CD8-positive, alpha-beta memory T cell (primary cell): Measurements from ENCODE around the gene BCL2L2. TPM values are rescaled to one million over a fixed set of nuclear protein-coding genes. Genes with fewer than 3 reads are reported as not detected.
A peak's percentile ranks its signal among the peaks of the same experiment; 100 is the strongest.

ENCODE experiments used
- CTCF ChIA-PET: fragments of 350-600 bp; sonication (Branson Sonifier 250); formaldehyde crosslinking; loops from one replicate; lab custom pipeline; 2021; ENCODE audit warnings: antibody characterized with exemption; lab: Charles Lee
- POLR2A ChIA-PET: fragments of 350-600 bp; sonication (Branson Sonifier 250); formaldehyde crosslinking; loops from one replicate; lab custom pipeline; 2021; ENCODE audit warnings: antibody characterized with exemption; lab: Charles Lee
- DNase-seq, 5 donors: peaks; one replicate each; pipeline versions ENCODE4 v3.0.0 to v3.0.0-alpha.2; 2020 to 2022; ENCODE audit warnings: mixed read lengths in 1 of 5
- H3K27ac ChIP-seq: one replicate; pipeline ENCODE4 v1.7.0; 2013; ENCODE audit warnings: low read depth, mild to moderate bottlenecking, low read length, moderate library complexity
- H3K27me3 ChIP-seq: 2 replicates; pipeline ENCODE4 v1.7.0; 2013; ENCODE audit warnings: low read length, mild to moderate bottlenecking; ENCODE audit not compliant: insufficient read depth, poor library complexity, severe bottlenecking
- H3K36me3 ChIP-seq: 2 replicates; pipeline ENCODE4 v1.7.0; 2013; ENCODE audit warnings: mild to moderate bottlenecking, low read length, moderate library complexity; ENCODE audit not compliant: insufficient read depth
- H3K4me1 ChIP-seq: 2 replicates; pipeline ENCODE4 v1.7.0; 2013; ENCODE audit warnings: mild to moderate bottlenecking, low read length, moderate library complexity; ENCODE audit not compliant: insufficient read depth
- H3K4me3 ChIP-seq: 2 replicates; pipeline ENCODE4 v1.7.0; 2013; ENCODE audit warnings: mild to moderate bottlenecking, low read length
- H3K9me3 ChIP-seq: 2 replicates; pipeline ENCODE4 v1.7.0; 2013; ENCODE audit warnings: mild to moderate bottlenecking, low read length
- H3K27ac Mint-ChIP-seq, 8 donors: one replicate each; pipeline ENCODE4 v1.8.0; 2020 to 2021; ENCODE audit warnings: mixed read lengths in 8 of 8, mild to moderate bottlenecking in 6 of 8, inconsistent platforms in 3 of 8, moderate library complexity in 3 of 8
- H3K27me3 Mint-ChIP-seq, 2 donors: one replicate each; pipeline ENCODE4 v1.8.0; 2020 to 2021; ENCODE audit warnings: mixed read lengths in 2 of 2, mild to moderate bottlenecking in 1 of 2, moderate library complexity in 1 of 2
- H3K36me3 Mint-ChIP-seq, 3 donors: one replicate each; pipeline ENCODE4 v1.8.0; 2020 to 2021; ENCODE audit warnings: mixed read lengths in 3 of 3, inconsistent platforms in 1 of 3, mild to moderate bottlenecking in 1 of 3
- H3K4me1 Mint-ChIP-seq, 3 donors: one replicate each; pipeline ENCODE4 v1.8.0; 2020 to 2021; ENCODE audit warnings: mixed read lengths in 3 of 3, inconsistent platforms in 1 of 3, mild to moderate bottlenecking in 1 of 3
- H3K4me3 Mint-ChIP-seq, 7 donors: one replicate each; pipeline ENCODE4 v1.8.0; 2020 to 2021; ENCODE audit warnings: mixed read lengths in 7 of 7, mild to moderate bottlenecking in 6 of 7, moderate library complexity in 4 of 7, inconsistent platforms in 2 of 7
- H3K9me3 Mint-ChIP-seq, 5 donors: one replicate each; pipeline ENCODE4 v1.8.0; 2020 to 2022; ENCODE audit warnings: mixed read lengths in 5 of 5, mild to moderate bottlenecking in 3 of 5, moderate library complexity in 2 of 5, inconsistent platforms in 1 of 5
- polyA plus RNA-seq: library from polyadenylated mRNA; unstranded; fragments of 300-500 nt; fragmentation: Illumina TruSeq; gene quantifications from one replicate; pipeline ENCODE4 v1.2.3, GENCODE V29; 2021
- total RNA-seq, 2 experiments: library from RNA; stranded (reverse); gene quantifications; one replicate each; pipeline ENCODE4 v1.2.3, GENCODE V29; 2021

The BCL2L2 gene
- total and polyA plus RNA-seq, 3 experiments from 2014 or later, result 0.29 to 1.0 (median 0.86) TPM

DNA sequence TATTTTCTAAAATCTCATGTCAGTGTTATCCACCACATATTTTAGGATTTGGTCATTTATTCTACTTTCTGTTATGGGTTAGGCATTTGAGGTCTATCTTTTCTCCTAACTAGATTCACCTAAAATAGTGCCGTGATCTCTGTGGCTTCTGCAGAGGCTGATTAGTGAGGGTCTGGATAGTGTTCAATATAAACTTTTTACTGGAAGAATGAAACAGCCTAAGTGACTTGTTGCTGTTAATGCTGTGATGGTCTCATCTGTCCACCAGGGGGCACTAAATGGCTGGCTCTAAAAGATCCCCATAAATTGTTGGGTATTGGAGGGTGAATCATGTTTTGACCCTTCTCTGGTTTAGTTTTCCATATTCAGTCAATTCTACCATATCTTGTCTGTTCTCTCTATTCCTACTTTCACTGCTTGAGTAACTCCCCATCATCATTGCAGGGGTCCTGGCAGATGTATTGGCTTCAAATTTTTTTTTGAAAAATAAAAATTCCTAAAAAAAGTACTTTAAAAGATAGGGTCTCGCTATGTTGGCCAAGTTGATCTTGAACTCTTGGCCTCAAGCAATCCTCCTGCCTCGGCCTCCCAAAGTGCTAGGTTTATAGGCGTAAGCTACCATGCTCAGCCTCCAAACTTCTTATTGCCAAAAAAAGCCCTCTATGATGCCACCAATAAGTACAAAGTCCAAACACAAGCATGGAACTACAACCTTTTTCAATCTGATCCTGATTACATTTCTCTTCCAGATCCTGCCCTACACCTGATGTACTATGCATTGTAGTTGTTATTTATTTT lies 21.5 kb downstream of the BCL2L2 start:
- no peak overlapping the region for H3K27ac ChIP-seq
- Mint-ChIP-seq H3K27me3 (peaks cover 0 to under 1% of the 10 kb centered on the region in 2 donors), H3K4me3 (peak overlapping the region in 1 of 7 donors; percentile 46), H3K4me1 (peaks cover 4 to 11% (median 6%) of the 10 kb centered on the region in 3 donors), H3K36me3 (peaks cover 0 to 29% (median 3%) of the 10 kb centered on the region in 3 donors), H3K27ac (peak overlapping the region in 2 of 8 donors; percentile 37 to 38), H3K9me3 (no peaks in the 10 kb centered on the region)
- peaks cover 2% of the 10 kb centered on the region for H3K4me1 ChIP-seq
- no peak overlapping the region for H3K4me3 ChIP-seq
- no peaks in the 10 kb centered on the region for H3K27me3 ChIP-seq
- ChIA-PET POLR2A (interaction anchor here (0.6 kb wide), 3 partner anchors 142 to 1742 kb away, joined by 4 to 7 read pairs (median 6); partner anchors contain the start of gene NGDN), CTCF (interaction anchor here (1.0 to 2.5 kb wide), 4 partner anchors 51 to 215 kb away, joined by 3 to 23 read pairs (median 4); no protein-coding TSS in a partner anchor)
- no peaks in the 10 kb centered on the region for H3K9me3 ChIP-seq
- peak; percentile 37 to 74 (median 47) for DNase-seq
- H3K36me3 ChIP-seq, result peaks cover 17% of the 10 kb centered on the region

GRCh38 chr14:23335623-23336022 lies 29.0 kb downstream of the BCL2L2 start:
- H3K36me3 ChIP-seq, result no peaks in the 10 kb centered on the region
- Mint-ChIP-seq H3K36me3 (peaks cover 0 to 3% (median 0%) of the 10 kb centered on the region in 3 donors), H3K9me3 (peaks cover 0 to 4% (median 0%) of the 10 kb centered on the region in 5 donors), H3K4me1 (no peaks in the 10 kb centered on the region), H3K27ac (no peak overlapping the region), H3K4me3 (no peak overlapping the region), H3K27me3 (peaks cover 11 to 52% of the 10 kb centered on the region in 2 donors)
- H3K9me3 ChIP-seq, result no peaks in the 10 kb centered on the region
- H3K27ac ChIP-seq, result no peak overlapping the region
- ChIA-PET CTCF (interaction anchor here (1.0 kb wide), 1 partner anchor 9 kb away, joined by 5 read pairs; no protein-coding TSS in a partner anchor), POLR2A (no interaction called here)
- H3K4me1 ChIP-seq, result no peaks in the 10 kb centered on the region
- DNase-seq, result no peak
- no peaks in the 10 kb centered on the region for H3K27me3 ChIP-seq
- H3K4me3 ChIP-seq, result no peak overlapping the region

- Histone ChIP-seq H3K4me3 (no peak overlapping the region), H3K27me3 (no peaks in the 10 kb centered on the region), H3K9me3 (no peaks in the 10 kb centered on the region), H3K27ac (no peak overlapping the region), H3K36me3 (no peaks in the 10 kb centered on the region), H3K4me1 (no peaks in the 10 kb centered on the region)
- Mint-ChIP-seq H3K4me3 (no peak overlapping the region), H3K9me3 (peaks cover 0 to 4% (median 0%) of the 10 kb centered on the region in 5 donors), H3K36me3 (peaks cover 0 to 3% (median 0%) of the 10 kb centered on the region in 3 donors), H3K27me3 (peaks cover 11 to 69% of the 10 kb centered on the region in 2 donors), H3K27ac (no peak overlapping the region), H3K4me1 (no peaks in the 10 kb centered on the region)
- ChIA-PET POLR2A (no interaction called here), CTCF (interaction anchor here (1.1 kb wide), 1 partner anchor 40 kb away, joined by 3 read pairs; no protein-coding TSS in a partner anchor)
- DNase-seq, result no peak
Measured at GRCh38 chr14:23339506-23340268, 33.1 kb downstream of the BCL2L2 start.

GRCh38 chr14:23344481-23344880 lies 37.8 kb downstream of the BCL2L2 start:
- CTCF ChIA-PET, result interaction anchor here (0.7 kb wide), 1 partner anchor 15 kb away, joined by 3 read pairs; no protein-coding TSS in a partner anchor
- H3K36me3 Mint-ChIP-seq, result no peaks in the 10 kb centered on the region
- H3K27me3 Mint-ChIP-seq, result peaks cover 8 to 40% of the 10 kb centered on the region in 2 donors
- no peak overlapping the region for H3K4me3 ChIP-seq
- H3K27me3 ChIP-seq, result no peaks in the 10 kb centered on the region
- POLR2A ChIA-PET, result no interaction called here
- peaks cover 0 to 3% (median 0%) of the 10 kb centered on the region in 5 donors for H3K9me3 Mint-ChIP-seq
- no peak for DNase-seq
- H3K27ac Mint-ChIP-seq, result no peak overlapping the region
- no peak overlapping the region for H3K4me3 Mint-ChIP-seq
- H3K27ac ChIP-seq, result no peak overlapping the region
- H3K4me1 Mint-ChIP-seq, result no peaks in the 10 kb centered on the region
- no peaks in the 10 kb centered on the region for H3K4me1 ChIP-seq
- no peaks in the 10 kb centered on the region for H3K36me3 ChIP-seq
- H3K9me3 ChIP-seq, result no peaks in the 10 kb centered on the region

DNA sequence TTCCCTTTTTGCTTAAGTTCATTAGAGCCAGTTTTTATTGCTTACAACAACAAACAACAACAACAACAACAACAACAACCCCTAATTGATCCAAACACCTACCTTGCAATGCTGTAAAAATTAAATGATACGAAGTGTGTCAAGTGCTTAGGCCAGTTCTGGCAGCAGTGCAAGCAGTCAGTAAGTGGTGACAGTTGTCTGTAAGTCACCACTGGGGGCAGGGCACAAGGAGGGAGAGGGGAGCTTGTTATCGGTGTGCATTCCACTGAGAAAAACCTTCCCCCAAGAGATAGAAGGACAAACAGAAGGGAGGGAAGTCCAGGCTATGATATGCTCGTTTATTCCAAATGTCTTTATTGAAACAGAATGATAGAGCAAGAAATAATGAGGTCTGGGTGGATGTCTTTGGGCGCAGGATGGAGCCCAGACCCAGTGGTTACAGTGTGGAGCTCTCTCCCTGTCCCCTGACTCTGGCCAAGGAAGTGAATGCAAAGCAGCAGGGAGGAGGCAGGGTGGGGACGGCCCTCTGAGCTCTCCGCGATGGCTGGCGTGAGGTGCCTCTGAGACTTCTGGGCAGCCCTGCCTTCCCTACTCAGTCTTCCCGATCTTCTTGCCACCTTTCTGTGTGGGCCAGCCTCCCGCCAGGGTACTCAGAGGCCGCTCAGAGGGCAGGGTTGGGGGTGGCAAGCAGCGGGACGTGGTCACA lies 39.5 kb downstream of the BCL2L2 start:
- ChIA-PET CTCF (interaction anchor here (1.1 kb wide), 1 partner anchor 34 kb away, joined by 4 read pairs; no protein-coding TSS in a partner anchor), POLR2A (no interaction called here)
- H3K4me1 Mint-ChIP-seq, result peaks cover 1 to 2% (median 2%) of the 10 kb centered on the region in 3 donors
- no peak overlapping the region for H3K4me3 Mint-ChIP-seq
- no peak overlapping the region for H3K27ac Mint-ChIP-seq
- no peaks in the 10 kb centered on the region for H3K36me3 Mint-ChIP-seq
- Histone ChIP-seq H3K4me1 (no peaks in the 10 kb centered on the region), H3K27me3 (no peaks in the 10 kb centered on the region), H3K9me3 (no peaks in the 10 kb centered on the region), H3K4me3 (no peak overlapping the region), H3K27ac (no peak overlapping the region), H3K36me3 (no peaks in the 10 kb centered on the region)
- no peak for DNase-seq
- H3K9me3 Mint-ChIP-seq, result no peaks in the 10 kb centered on the region
- H3K27me3 Mint-ChIP-seq, result peaks cover 11 to 40% of the 10 kb centered on the region in 2 donors

DNA sequence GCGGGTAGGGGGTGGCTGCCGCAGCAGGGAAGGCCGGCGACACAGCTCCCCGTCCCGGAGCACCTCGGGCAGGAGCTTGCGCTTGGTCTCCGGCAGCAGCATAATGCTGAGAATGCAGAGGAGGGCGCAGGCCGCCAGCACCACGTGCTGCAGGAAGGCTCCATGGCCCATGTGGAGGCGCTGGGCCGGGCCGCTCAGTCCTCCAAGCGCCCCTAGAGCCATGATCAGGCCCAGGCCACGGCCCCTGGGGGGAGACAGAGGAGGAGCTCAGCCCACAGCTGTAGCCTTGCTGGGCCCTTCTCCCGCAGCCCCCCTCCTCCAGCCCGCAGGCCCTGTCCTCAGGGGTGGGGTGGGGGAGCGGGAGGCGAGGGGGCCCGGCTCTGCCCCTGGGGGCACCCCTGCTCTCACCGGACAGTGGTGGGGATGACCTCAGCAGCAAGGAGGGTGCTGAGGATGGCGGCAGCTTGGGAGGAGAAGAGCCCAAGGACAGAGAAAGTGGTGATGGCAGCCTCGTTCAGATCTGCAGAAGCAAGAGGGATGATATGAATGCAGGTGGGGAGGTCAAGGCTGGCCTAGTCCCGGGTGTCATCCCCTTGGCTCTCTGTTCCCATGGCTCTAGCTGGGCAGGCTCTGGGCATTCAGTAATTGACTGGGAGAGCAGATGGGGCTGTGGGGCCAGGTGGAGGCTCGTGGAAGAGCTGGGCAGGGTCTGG lies 40.2 kb downstream of the BCL2L2 start:
- Histone ChIP-seq H3K36me3 (no peaks in the 10 kb centered on the region), H3K4me3 (no peak overlapping the region), H3K27me3 (no peaks in the 10 kb centered on the region), H3K9me3 (no peaks in the 10 kb centered on the region), H3K4me1 (peaks cover 3% of the 10 kb centered on the region), H3K27ac (no peak overlapping the region)
- Mint-ChIP-seq H3K27me3 (peaks cover 16 to 42% of the 10 kb centered on the region in 2 donors), H3K4me1 (peaks cover 4 to 7% (median 5%) of the 10 kb centered on the region in 3 donors), H3K9me3 (no peaks in the 10 kb centered on the region), H3K4me3 (no peak overlapping the region), H3K27ac (no peak overlapping the region), H3K36me3 (no peaks in the 10 kb centered on the region)
- POLR2A ChIA-PET, result no interaction called here
- CTCF ChIA-PET, result no interaction called here
- no peak for DNase-seq
